GM19468 (cell line): Measurements from ENCODE around the gene MAPK14.

Experiments
- ATAC-seq: cut with Tn5 transposase; IDR thresholded peaks from one replicate; pipeline ENCODE4 v1.9.1; 2021; ENCODE audit warnings: mild to moderate bottlenecking, moderate library complexity, moderate number of reproducible peaks; ENCODE audit not compliant: unreplicated experiment; ENCODE audit errors: extremely low read depth

The MAPK14 gene

DNA sequence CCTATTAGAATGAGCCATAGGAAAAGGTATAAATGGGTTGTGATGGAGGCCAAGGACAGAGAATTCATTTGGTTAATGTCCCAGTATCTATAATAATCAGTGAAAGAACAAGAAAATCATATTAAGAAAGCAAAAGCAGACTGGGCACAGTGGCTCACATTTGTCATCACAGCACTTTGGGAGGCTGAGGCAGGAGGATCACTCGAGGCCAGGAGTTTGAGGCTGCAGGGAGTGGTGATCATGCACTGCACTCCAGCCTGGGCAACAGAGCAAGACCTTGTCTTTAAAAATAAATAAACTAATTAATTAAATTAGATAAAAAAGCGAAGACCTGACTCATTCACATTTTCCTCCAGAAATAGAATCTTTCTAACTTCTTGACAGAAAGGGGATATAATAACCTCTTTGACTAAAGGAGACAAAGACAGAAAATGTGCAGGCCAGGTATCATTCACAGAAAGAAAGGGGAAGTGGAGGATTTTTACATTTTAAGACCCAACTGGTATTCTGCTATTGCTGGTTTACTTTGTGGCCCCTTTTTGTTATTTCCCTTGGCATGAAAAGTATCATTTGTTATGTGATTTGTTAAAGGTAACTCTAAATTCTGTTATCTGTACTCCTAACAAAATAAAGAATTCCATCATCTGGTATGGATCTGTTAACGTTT is 70.8 kb downstream of the MAPK14 start:
- no peak for ATAC-seq

DNA sequence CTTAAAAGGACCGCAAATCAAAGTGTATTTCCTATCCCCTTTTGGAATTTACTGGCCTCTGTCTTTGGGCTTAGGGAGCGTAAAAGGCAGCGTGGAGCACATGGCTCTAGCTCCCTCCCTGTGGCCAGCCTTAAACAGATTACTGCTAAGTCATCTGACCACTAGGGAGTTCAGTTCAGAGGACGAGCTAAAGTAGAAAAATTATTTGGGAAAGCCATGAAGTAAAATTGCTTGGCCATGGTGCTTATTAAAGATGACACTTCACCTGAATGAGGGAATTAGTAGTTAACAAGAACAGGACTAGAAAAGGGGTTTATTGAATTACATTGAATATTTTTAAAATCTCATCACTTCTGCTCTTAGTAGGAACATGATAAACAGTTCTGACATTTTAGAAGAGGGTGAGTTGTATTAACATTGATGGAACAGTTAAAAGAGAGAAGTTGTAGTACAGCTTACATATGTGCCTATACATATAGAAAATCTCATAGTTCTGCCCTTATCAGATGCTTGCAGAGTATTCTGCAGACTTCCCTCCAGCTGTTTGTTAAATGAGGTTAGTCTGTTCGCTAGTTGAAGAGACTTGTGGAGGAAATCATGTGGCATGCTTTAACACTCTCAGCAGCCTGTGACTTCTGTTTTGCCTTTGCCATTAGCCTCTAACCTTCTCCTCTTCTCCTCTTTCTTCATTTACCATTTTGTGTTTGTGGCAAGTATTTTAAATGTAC is 71.5 kb downstream of the MAPK14 start:
- no peak for ATAC-seq

DNA sequence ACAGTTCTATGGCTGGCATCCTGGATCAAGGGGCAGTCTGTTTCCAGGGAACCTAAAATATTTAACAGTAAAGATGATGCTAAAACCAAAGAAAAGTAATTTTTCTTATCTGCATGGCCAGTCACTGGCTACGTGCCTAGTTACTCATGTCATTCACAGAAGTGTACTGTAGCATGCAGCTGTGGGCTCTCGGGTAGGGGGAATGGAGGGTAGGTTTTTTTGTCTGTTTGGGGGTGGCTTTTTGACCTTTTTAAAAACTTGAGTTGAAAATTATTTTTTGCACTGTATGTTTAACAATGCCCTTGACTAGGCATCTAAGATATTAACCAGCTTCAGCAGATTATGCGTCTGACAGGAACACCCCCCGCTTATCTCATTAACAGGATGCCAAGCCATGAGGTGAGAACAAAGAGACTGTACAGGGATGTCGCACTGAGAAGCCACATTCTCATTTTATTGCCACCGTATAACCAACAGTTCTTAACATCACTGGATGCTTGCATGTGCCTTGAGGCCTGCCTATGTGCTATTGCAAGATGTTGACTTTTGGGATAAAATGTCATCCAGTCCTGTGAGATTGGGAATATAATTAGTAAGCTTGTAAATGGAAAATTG is 72.4 kb downstream of the MAPK14 start:
- no peak for ATAC-seq

DNA sequence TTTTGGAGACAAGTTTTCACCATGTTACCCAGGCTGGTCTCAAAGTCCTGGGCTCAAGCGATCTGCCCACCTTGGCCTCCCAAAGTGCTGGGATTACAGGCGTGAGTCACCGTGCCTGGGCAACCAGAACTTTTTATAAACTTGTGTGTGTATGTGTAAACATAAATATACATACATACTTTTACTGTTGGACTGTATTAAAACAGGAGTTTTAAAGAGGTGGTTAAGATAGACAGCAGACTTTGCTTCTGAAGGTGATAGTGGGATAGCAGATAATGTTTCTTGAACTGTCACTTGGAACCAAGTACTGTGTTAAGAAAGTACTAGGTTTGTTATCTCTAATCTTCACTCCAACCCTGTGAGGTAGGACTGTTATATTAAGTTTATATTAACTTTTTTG is 74.1 kb downstream of the MAPK14 start:
- ATAC-seq, result no peak

DNA sequence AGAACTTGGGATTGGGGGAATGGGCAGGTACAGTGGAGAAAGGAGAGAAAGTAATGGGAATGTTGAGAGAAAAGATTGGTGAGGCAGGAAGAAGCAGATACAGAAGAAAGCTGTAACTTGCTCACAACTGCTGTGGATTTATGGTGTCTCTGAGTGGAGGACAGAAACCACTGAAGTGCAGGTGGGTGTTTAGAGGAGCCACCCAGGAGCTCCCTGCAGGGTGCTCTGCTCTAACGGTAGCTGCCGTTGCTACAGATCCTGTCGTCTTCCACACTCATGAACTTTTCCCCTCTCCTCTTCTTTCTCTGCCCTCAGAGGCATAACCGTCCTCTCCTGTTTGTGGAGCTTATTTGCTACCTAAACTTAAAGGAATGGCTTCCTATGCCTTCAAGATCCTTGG is 75.2 kb downstream of the MAPK14 start:
- ATAC-seq, result no peak

DNA sequence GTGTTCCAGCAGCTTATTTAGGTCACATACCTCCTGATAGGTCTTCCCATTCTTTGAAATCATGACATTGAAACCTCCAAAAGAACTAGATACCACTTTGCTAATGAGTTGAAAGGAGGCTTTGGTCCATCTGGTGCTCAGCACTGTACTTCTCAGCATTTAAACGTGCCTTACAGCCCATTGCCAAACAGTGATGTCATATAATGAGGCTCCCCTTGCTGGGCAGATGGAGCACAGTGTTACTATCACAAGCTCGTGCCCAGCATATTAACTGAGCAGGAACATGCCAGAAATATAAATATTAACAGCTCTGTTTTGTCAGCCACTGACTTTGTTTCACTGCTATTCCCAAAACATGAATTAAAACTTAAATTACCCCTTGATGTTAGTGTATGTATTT is 77.2 kb downstream of the MAPK14 start:
- no peak for ATAC-seq

DNA sequence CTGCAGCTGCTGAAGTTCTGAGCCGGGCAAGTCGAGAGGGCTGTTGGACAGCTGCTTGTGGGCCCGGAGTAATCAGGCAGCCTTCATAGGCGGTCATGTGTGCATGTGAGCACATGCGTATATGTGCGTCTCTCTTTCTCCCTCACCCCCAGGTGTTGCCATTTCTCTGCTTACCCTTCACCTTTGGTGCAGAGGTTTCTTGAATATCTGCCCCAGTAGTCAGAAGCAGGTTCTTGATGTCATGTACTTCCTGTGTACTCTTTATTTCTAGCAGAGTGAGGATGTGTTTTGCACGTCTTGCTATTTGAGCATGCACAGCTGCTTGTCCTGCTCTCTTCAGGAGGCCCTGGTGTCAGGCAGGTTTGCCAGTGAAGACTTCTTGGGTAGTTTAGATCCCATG is 81.5 kb downstream of the MAPK14 start:
- no peak for ATAC-seq

DNA sequence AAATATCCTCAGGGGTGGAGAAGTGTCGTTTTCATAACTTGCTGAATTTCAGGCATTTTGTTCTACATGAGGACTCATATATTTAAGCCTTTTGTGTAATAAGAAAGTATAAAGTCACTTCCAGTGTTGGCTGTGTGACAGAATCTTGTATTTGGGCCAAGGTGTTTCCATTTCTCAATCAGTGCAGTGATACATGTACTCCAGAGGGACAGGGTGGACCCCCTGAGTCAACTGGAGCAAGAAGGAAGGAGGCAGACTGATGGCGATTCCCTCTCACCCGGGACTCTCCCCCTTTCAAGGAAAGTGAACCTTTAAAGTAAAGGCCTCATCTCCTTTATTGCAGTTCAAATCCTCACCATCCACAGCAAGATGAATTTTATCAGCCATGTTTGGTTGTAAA is 82.4 kb downstream of the MAPK14 start:
- no peak for ATAC-seq

DNA sequence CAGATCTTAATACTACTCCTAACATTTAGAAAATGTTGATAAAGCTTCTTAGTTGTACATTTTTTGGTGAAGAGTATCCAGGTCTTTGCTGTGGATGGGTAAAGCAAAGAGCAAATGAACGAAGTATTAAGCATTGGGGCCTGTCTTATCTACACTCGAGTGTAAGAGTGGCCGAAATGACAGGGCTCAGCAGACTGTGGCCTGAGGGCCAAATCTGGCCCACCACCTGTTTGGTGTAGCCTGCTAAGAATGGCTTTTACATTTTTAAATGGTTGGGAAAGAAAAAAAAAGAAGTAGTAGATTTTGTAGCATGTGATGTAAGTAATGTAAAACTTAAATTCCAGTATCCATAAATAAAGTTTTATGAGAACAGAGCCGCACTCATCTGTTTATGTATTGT is 83.3 kb downstream of the MAPK14 start:
- ATAC-seq, result no peak

DNA sequence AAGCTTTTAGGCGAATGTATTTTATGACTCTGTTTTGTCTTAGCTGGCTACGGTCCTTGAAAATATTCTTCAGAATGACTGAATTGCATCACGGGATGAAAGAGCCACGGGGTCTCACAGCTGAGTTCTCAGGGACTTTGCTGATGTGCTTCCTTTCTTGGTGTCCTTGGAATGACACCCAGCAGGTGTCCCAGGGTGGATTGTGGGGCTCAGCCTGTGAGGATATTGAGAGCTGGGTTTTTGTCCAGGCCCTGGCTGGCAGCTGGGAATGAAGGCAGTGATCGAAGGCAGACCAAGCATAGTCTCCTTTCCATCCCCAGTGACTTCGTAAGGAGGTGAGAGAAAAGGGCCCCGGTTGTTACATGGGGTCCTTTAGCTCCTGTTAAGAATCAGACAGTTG is 83.9 kb downstream of the MAPK14 start:
- no peak for ATAC-seq

DNA sequence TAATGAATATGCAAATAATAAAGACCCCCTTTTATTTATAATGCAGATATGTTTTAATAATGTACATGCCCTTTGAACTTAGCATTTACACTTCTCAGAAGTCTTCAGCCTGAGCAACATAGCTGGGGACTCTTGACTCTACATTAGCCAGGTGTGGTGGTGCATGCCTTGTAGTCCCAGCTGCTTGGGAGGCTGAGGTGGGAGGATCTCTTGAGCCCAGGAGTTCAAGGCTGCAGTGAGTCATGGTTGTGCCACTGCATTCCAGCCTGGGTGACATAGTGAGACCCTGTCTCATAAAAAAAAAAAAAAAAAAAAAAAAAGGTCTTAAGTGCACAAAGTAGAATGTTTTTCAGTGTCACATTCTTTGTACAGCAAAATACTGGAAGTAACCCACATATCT is 85.4 kb downstream of the MAPK14 start:
- ATAC-seq, result no peak

DNA sequence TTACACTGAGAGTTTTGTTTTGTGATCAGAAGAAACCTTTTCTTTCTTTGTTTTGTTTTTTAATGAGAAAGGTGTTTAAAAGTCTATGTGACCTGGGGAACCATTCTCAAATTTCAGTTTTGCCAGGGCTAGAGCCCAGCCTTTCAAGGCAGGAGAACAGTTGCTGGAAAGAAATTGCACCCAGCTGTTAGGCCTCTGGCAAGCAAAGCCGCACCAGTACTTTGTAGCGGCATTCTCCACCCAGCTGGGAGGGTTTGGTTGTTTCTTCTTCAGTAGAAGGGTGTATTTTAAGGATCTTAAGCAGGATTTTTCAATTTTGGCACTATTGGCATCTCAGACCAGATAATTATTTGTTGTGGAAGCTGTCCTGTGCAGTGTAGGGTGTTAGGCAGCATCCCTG is 86.1 kb downstream of the MAPK14 start:
- no peak for ATAC-seq

DNA sequence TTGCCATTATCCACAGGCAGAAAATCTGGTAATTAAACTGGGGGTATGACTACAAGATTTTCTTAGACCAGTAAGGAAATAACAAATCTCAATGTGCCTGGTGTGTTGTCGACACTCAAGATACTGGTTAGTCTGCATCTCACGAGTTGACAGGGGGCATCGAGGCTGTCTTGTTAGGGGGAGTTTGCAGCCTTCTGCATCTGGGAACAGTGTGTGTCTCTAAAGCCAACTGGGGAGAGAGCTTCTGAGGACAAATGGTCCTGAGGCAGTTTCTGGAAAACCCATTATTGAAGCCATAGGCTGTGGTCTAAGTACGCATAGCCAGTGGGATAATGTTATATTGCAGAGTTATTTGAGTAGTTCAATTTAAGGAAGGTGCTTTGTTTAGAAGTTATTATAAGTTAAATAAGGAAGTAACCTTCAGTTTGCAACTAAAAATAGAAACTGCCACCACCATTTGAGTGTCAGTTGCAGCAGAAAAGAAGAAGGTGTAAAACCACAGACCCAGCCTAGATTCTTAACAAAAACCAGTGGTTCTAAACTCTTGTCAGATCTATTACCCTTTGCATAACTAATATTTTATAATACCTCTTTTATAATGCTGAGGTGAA is 87.3 kb downstream of the MAPK14 start:
- peak; percentile 9 for ATAC-seq

DNA sequence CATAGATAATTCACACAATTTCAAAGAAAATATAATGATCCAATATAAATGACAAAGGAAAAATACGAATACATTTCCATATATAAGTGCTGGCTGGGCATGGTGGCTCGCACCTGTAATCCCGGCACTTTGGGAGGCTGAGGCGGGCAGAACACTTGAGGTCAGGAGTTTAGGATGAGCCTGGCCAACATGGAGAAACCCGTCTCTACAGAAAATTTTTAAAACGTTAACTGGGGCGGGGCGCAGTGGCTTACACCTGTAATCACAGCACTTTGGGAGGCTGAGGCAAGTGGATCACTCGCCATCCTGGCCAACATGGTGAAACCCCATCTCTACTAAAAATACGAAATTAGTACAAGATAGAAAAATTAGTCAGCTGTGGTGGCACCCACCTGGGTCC is 87.8 kb downstream of the MAPK14 start:
- ATAC-seq, result no peak

DNA sequence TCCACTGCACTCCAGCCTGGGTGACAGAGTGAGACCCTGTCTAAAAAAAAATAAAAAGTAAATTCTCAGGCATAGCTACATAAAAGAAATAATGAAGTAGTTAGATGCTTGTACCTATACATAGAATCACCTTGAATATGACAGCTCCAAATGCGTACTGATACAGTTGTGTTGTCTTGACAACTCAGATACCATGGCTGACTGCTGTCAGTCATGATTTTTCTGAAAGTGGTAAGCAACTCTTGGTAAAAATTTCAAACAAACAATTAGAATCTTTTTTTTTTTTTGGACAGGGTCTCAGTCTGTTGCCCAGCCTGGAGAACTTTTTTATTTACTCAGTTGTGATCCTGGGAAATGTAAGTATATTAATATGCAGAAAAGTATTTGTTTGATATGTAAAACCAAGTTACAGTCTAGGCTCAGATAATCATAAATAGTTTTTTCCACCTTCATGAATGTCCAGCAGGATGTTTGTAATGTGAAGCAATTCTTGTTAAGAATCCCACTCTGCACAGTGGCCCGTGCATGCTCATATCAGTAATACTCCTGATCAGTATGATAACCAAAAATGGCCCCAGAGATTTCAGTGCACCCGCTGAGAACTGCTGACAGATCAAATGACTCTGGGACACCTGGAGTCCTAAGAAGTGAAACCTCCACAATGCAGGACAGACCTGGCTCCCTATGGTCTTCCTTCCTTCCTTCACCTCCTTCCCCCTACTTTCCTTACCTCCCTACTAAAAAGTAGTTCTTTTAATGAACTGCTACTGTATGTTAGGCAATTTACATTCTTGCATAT is 88.7 kb downstream of the MAPK14 start:
- no peak for ATAC-seq

DNA sequence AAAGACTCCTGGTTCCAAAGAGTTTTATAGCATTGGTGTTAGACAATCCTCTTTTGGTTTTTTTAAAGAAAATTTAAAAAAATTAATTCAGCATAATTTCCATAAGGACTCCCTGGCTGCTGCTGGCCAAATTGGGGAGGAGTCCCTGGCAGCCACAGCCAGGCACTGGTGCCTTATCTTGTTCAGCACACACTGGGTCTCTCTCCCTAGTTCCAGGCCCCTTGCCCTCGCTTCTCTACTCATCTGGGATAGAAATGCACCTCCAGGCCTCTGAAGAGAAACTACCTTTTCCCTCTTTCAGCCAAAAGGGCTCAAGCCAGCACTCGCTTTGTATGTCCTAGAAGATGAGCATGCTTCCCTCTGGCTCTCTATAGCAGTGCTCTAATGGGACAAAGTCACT is 89.3 kb downstream of the MAPK14 start:
- no peak for ATAC-seq

DNA sequence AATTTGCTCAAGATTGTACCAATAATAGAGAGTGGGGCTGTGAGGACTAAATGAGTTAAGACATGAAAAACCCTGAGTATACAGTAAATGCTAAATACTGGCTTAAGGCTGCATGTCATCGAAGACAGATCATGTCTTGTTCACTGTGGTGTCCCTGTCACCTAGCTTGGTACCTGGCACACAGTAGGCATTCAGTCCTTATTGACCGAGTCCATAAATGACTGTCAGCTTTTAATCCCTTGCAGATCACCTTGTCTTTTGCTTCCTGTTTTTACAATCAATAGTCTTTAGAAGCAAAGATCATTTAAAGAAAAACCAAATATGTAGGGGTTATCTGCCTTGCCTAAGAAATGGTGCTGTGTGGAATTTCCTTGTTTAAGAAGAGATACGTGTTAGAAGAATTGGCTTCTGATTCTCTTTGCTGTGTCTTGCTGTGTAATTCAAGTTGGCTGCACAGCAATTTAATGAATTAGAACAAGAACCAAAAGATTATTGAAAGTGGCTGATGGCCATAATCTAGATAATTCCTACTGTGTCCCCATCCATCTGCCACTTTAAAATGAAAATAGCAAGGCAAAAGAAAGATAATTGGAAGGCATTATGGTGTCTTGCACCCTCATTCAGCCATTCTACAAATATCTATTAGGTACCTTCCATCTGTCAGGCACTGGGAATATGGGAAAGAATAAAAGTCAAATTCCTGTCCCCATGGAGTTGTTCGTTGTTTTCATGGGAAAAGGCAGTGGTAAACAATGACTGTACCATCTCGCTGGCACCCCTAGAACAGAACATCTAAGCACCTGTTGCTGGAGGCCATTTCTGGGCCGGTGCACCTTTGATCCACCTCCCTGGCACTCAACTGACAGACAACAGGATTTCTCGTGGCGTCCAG is 90.3 kb downstream of the MAPK14 start:
- ATAC-seq, result no peak

DNA sequence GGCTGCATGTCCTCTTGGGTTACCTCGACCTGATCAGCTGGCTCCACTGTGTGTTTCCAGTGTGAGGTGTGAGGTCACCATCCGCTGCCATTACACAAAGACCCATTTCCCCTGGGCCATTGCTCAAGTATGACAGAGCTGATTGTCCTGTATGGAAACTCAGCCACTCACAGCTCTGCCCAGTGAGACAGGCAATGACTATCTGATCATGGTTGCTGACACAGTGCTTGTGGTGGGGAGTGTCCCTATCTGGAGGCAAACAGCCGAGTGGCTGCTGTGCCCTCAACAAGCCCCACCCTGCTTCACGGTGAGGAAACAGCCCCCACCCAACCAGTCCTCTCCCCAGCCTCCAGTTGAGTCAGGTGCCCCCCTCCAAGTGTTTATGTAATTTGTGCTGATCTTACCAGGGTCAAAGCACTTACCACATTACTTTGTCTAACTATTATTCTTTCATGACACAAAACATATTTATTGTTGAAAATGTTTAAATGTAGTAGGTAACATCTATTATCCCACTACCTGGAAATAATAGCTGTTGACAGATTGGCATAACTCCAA is 91.0 kb downstream of the MAPK14 start:
- no peak for ATAC-seq

DNA sequence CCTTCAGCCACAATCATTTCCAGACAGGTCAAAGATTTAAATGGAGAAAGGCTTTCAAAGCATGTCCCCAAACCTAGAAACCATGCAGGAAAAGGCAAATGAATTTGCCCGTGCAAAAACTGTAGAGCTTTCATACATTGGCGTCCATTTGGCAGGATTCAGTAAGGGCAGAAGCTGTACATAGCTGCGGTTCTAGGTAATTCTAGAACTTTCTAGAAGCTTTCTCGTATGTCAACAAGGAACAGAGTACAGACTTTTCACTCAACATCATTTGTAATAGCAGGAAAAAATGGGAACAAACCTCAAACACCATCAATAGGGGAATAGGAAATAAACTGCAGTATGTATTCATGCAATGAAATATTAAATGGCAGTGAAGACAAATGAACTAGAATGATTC is 91.6 kb downstream of the MAPK14 start:
- no peak for ATAC-seq
